ENCODE results near the gene LCN6.

- no peak for TF ChIP-seq POLR2A (IDR thresholded peaks at IDR 0.05)
- TF ChIP-seq CTCF (IDR thresholded peaks at IDR 0.05), result no peak
These were observed 5.8 kb upstream of the LCN6 start for GRCh38 chr9:136754059-136754572.
